Frontal cortex (tissue), 4 donors: ENCODE measurements around the gene ZSCAN4. TPM values are rescaled to one million over a fixed set of nuclear protein-coding genes. Genes with fewer than 3 reads are reported as not detected.

ENCODE experiments used
- DNase-seq, 2 donors: peaks; one replicate each; pipeline ENCODE4 v3.0.0; 2012; ENCODE audit warnings: low spot score in 2 of 2
- FAIRE-seq: peaks from 2 replicates; lab custom pipeline; 2012; peaks lifted over from hg19 to GRCh38; lab: Jason Lieb, UNC
- total RNA-seq: library from RNA; depleted of rRNA; stranded (reverse); fragments of >200 nt; gene quantifications from one replicate; pipeline ENCODE4 v1.2.3, GENCODE V29; 2014
- donor health status: control.
- donor health status: control.
- donor health status: control.

The ZSCAN4 gene
- total RNA-seq, 1 donor from 2014 or later: not detected

DNA sequence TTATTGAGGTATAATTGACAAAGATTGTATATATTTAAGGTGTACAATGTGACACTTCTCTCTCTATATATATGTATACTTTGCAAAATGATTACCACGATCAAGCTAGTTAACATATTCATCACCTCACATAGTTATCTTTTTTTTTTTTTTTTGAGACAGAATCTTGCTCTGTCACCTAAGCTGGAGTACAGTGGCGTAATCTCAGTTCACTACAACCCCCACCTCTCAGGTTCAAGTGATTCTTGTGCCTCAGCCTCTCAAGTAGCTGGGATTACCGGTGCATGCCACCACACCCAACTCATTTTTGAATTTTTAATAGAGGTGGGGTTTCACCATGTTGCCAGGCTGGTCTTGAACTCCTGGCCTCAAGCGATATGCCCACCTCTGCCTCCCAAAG is 3.7 kb downstream of the ZSCAN4 start:
- DNase-seq (no peak), FAIRE-seq (no peak)

DNA sequence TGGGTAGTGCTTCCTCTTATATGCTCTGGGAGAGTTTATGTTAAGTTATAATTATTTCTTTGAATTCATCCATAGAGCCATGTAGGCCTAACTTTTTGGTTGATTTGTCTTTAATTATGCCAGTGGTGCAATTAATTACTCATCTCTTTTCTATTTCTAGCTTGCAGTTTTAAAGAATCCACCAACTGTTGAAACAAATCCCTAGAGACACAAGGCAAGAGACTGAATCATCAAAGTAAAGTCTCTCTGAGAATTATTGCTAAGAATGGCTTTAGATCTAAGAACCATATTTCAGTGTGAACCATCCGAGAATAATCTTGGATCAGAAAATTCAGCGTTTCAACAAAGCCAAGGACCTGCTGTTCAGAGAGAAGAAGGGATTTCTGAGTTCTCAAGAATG is 7.1 kb downstream of the ZSCAN4 start:
- DNase-seq (no peak), FAIRE-seq (no peak)

GRCh38 chr19:57682226-57682766 is 13.6 kb downstream of the ZSCAN4 start:
- FAIRE-seq: no peak
- no peak for DNase-seq

DNA sequence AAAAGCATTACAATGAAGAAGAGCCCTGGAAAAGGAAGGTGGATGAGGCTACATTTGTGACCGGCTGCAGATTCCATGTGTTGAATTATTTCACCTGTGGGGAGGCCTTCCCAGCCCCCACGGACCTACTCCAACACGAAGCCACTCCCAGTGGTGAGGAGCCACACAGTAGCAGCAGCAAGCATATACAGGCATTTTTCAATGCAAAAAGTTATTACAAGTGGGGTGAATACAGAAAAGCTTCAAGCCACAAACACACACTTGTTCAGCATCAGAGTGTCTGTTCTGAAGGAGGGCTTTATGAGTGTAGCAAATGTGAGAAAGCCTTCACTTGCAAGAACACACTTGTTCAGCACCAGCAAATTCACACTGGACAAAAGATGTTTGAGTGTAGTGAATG is 18.0 kb downstream of the ZSCAN4 start:
- FAIRE-seq (no peak), DNase-seq (no peak)

- FAIRE-seq: no peak
- DNase-seq: no peak
Observed at GRCh38 chr19:57687363-57688010, 18.8 kb downstream of the ZSCAN4 start.

GRCh38 chr19:57688011-57688763 is 19.5 kb downstream of the ZSCAN4 start:
- FAIRE-seq (no peak), DNase-seq (no peak)

GRCh38 chr19:57689750-57690149 is 21.0 kb downstream of the ZSCAN4 start:
- FAIRE-seq: no peak

GRCh38 chr19:57701625-57702024 is 32.9 kb downstream of the ZSCAN4 start:
- DNase-seq: no peak
- FAIRE-seq: no peak

More at GRCh38 chr19:57689750-57690149, 21.0 kb downstream of the ZSCAN4 start:
- no peak for DNase-seq

DNA sequence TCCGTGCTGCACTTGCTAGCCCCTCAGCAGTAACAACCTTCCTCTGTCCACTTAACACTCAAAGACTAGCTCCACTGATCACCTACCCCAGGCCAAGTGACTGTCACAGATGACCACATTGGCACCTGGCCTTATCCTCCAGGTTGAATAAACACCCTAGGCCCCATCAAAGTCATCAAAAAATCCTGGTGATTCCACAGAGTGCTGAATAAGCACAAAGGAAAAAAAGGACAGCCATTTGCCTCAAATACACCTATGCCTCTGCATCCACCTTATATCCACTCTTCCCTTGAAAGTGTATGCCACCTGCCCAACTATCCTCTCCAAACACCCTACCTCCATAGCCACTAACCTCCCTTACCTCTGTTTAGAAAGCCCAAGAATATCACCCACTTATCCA is 37.6 kb downstream of the ZSCAN4 start:
- FAIRE-seq: no peak
- DNase-seq: no peak

DNA sequence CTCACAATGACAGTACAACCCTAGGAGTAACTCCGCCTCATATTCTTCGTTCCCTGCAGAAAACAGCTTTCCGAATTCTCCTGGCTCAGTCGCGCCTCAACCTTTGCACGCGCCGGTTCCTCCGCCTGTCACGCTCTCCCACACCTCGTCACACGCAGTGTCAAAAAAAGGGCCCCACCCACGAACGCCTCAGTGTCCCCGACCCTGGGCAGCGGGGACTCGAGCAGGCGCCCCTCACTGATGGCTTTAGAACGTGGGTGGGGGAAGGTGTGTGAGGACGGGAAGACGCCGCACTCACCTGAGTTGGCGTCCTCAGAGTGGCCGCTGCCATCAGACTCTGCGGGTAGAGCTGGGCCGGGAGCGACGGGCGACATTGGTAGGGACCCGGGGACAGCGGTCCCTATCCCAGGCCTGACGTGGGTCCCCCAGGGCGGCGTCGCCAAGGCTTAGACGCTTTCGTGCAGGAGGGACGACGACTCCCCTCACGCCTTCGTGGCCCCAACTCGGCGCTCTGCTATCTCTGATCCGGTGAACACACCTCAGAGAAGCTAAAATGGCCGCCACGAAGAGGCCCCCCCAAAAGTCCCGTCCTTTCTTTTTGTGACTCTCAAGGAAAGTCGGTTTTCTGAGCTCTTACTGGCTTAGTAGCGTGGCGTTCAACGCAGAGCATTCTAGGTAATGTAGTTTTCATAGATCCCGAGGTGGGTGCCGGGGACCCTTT is 40.1 kb downstream of the ZSCAN4 start, which contains the start of gene ZNF154:
TSS of gene ZNF154 (minus strand) at position 564 of the 721 bp plus-strand sequence. CDS start at position 331, 233 bp downstream.
- peak; percentile 30 to 76 for DNase-seq
- FAIRE-seq: no peak

DNA sequence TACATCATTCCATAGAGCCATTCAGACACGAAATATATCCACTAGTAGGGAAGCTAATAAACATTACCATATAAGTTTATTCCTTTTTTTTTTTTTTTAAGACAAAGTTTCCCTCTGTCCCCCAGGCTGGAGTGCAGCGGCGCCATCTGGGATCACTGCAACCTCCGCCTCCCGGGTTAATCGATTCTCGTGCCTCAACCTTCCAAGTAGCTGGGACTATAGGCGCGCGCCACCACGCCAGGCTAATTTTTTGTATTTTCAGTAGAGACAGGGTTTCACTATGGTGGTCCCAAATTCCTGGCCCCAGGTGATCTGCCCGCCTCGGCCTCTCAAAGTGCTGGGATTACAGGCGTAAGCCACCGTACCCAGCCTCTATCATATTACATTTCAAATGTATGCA is 40.9 kb downstream of the ZSCAN4 start:
- FAIRE-seq: no peak
- no peak for DNase-seq

- FAIRE-seq (no peak), DNase-seq (no peak)
Observed at GRCh38 chr19:57712222-57712621, 43.5 kb downstream of the ZSCAN4 start.

- DNase-seq (no peak), FAIRE-seq (no peak)
Observed at GRCh38 chr19:57719424-57719823, 50.7 kb downstream of the ZSCAN4 start.

GRCh38 chr19:57719901-57720519 is 51.3 kb downstream of the ZSCAN4 start:
- FAIRE-seq (no peak), DNase-seq (no peak)

GRCh38 chr19:57720878-57721277 is 52.1 kb downstream of the ZSCAN4 start:
- FAIRE-seq (no peak), DNase-seq (no peak)

Other genes with a start within 250 kb of the ZSCAN4 start
- gene ZNF749, start 233.6 kb upstream of the ZSCAN4 start, total RNA-seq: 37.9 TPM
- gene VN1R1, start 211.8 kb upstream of the ZSCAN4 start, total RNA-seq: 4.9 TPM
- 66.0 TPM for gene ZNF772, start 191.4 kb upstream of the ZSCAN4 start, total RNA-seq
- gene ZNF419, start 181.2 kb upstream of the ZSCAN4 start, total RNA-seq: 31.0 TPM
- gene ZNF773, start 169.0 kb upstream of the ZSCAN4 start, total RNA-seq: 16.7 TPM
- 20.0 TPM for gene ZNF549, start 141.6 kb upstream of the ZSCAN4 start, total RNA-seq
- 11.4 TPM for gene ZNF550, start 109.1 kb upstream of the ZSCAN4 start, total RNA-seq
- 12.2 TPM for gene ZNF416, start 90.0 kb upstream of the ZSCAN4 start, total RNA-seq
- 29.8 TPM for gene ZIK1, start 84.8 kb upstream of the ZSCAN4 start, total RNA-seq
- 3.7 TPM for gene ZNF530, start 69.0 kb upstream of the ZSCAN4 start, total RNA-seq
- gene ZNF134, start 54.7 kb upstream of the ZSCAN4 start, total RNA-seq: 37.5 TPM
- 27.3 TPM for gene ZNF211, start 35.8 kb upstream of the ZSCAN4 start, total RNA-seq
- gene ZNF551, start 13.0 kb downstream of the ZSCAN4 start, total RNA-seq: 24.5 TPM
- gene ZNF154, start 40.3 kb downstream of the ZSCAN4 start, total RNA-seq: 33.0 TPM
- gene ZNF671, start 58.7 kb downstream of the ZSCAN4 start, total RNA-seq: 33.4 TPM
- 53.4 TPM for gene ZNF776, start 77.9 kb downstream of the ZSCAN4 start, total RNA-seq
- 61.1 TPM for gene ZNF586, start 100.7 kb downstream of the ZSCAN4 start, total RNA-seq
- 9.0 TPM for gene ZNF552, start 146.0 kb downstream of the ZSCAN4 start, total RNA-seq
- gene ZNF587B, start 161.4 kb downstream of the ZSCAN4 start, total RNA-seq: 20.8 TPM
- gene ZNF587, start 180.9 kb downstream of the ZSCAN4 start, total RNA-seq: 24.9 TPM
- gene ZNF814, start 220.1 kb downstream of the ZSCAN4 start, total RNA-seq: 25.7 TPM
- 31.0 TPM for gene ZNF417, start 247.7 kb downstream of the ZSCAN4 start, total RNA-seq